Panc1 (cell line): Measurements from ENCODE around the gene MAGEH1.

Experiments used
- CTCF ChIP-seq: fragments of 450-650 bp; IDR thresholded peaks from 2 replicates; pipeline ENCODE4 v1.5.1; 2017; ENCODE audit warnings: mild to moderate bottlenecking
- POLR2AphosphoS5 ChIP-seq: IDR thresholded peaks from 2 replicates; pipeline ENCODE4 v1.6.1; 2012; ENCODE audit warnings: mild to moderate bottlenecking, low read depth, low read length, moderate library complexity

DNA sequence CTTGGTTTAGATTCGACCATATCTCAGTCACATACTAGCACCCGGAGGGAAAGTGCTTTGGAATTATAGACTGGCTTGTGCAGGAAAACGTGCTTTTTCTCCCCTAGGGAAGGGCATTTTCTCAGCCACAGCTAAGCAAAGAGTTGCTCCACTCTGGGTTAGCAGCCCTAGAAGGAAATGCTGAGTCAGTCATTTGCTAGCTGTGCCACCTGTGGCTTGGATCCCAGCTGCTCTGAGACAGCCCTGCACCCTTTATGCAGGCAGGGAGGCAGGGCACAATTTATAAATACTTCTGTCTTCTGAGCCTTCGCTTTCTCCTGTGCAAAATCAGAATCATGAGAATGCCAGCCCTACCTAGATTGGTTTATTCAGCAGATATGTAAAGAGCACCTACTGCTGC is 39.0 kb downstream of the MAGEH1 start:
- TF ChIP-seq CTCF = no peak
- TF ChIP-seq POLR2AphosphoS5 = no peak
